NCI-H526 treated with DMSO at 0.1 percent for 48 hours (cell line): ENCODE data around the gene RIPK1.
"Not testable (repeated sequence)": the region's sequence is repeated elsewhere in the genome, so short reads cannot be mapped to it uniquely, and the experiment has no call there.

ENCODE experiments used
- DNase-seq: peaks from one replicate; lab custom pipeline; 2025; lab: John Stamatoyannopoulos, UW

The RIPK1 gene

DNA sequence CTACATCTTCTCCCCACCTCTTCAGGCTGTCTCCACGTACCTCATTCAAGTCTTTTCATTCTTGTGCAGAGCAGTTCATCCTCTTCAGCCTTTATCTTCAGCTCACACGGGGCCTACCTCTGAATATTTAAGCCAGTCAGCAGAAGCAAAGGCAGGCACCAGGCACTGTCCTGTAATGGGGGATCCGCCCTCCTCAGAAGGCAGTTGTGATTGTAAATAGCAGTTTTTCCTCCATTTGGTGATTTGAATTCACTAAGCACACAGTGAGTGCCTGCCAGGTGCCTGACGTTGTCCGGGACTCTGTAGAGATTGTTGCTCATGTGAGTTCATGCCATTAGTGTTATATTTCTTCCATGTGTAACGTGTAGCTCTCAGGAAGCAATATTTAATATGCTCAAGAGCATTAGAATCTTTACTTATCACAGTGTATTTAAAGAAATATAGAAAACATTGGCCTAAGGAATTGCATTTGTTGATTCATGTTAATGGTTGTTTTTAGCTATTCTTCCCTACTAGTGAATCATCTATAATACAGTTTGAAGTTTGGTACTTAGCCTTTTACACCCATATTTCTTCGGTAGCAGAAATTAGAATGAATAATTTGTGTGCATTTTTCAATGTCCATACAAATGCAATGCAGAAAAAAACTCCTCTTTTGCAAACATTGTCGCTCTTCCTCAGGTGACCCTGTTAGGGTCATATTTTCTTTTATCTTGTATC, 68.2 kb downstream of the RIPK1 start:
- peak; percentile 11 for DNase-seq

DNA sequence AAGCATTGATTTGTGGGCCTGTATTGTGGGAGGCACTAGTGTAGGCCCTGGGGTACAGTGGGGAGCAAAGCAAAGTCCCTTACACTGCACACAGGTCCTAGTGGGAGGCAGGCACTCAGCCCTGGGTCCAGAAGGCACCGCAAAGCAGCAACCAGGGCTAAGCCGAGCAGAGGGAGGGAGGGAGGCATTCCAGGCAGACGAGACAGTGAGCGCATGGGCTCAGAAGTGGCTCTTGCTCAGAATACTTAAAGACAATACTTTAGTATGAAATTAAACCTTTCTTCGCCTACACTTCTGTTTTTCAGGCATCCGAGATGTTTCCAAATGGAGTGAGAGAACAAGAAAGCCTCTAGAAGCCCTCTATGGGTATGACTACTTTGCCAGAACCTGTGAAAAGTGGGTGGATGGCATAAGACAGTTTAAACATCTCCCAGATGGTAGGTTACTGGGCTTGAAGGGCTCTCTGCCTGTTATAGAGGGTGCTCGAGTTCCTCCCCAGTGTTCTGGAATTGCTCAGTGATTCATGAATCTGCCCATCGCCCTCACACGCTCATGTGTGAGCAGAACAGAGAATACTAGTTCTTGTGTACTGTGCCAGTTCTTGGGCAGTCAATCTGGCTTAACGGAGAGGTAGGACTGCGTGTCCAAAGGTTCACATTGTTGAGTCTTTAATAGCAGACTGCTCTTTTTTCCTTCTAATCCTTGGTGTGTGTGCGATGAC, 68.9 kb downstream of the RIPK1 start:
- no peak for DNase-seq

DNA sequence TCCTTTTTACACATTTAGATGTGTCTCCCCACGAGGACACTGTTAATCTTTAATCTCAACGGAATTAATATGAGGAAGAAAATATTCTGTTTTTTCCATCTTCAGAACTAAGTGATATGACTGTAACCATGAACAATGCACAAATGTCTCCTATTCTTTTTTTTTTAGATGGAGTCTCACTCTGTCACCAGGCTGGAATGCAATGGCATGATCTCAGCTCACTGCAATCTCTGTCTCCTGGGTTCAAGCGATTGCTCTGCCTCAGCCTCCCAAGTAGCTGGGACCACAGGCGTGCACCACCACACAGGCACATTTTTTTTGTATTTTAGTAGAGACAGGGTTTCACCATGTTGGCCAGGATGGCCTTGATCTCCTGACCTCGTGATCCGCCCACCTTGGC, 69.6 kb downstream of the RIPK1 start:
- DNase-seq, result not testable (repeated sequence)

DNA sequence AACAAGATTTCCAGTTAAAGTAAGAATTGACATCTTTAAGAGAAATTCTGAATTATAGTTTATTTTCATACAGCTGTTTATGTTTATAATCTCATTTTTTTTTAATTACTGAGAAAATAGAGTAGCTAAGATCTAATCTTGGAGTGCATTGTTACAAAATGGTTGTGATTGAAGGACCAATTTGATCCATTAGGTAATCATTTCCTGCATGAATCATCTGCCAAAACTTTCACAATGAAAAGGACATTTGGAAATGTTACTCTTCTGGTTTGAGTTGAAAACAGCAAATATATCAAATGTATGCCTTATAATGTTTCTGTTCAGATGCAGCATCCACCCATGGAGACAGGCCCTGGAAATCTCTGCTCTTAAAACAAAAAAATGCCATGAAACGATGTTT, 70.0 kb downstream of the RIPK1 start:
- DNase-seq, result no peak

DNA sequence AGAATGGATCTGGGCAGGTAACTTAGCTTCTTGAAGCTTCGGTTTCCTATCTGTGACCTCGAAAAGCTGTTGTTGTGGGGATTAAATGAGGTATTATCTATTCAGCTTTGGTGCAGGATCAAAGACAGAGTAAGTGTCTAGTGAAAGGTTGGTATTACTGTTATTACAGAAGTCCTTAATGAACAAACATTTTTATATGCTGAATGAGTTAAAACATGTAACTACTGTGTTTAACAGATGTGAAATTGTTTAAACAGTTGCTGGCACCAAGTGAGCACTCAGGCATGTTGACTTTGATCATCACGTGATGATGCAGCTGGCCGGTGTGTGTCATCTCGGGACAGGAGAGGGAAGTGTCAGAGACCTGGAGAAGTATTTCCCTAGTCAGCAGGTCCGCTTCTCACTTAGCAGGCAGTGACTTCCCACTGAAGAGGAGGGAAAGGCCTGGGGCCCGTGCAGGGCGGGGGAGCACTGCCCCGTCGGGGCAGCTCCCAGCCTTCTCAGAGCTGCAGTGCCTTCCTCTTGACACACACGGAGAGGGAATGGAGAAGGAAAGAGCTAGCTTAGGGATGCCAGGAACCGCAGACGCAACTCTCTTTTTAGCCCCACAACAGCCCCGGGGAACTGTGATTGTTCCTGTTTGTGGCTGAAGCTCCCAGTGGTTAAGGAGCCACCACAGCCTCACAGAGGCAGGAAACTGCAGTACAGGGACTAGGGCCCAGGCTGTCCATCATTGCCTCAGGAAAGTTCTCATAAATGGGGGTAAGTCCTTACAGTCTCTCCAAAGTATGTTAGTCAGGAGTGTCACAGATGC, 71.0 kb downstream of the RIPK1 start:
- DNase-seq, result peak; percentile 67

GRCh38 chr6:3140201-3140600, 71.9 kb downstream of the RIPK1 start:
- no peak for DNase-seq

DNA sequence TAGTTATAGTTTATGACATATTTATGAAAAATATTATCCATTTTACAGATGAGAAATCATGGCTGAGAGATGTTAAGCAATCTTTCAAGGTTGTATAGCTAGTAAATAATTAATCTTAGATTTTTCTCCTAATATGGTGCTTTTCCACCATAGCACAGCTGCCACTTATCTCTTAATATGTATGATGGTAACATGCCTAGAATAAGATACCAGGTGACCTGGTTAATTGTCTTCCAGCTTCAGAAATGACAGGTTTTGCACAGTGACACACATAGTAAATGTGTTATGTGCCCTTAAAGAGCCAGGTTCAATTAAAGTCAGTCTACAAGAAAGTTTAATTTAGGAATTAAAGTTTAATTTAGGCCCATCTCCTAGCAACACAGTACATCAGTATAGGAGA, 74.2 kb downstream of the RIPK1 start:
- DNase-seq, result no peak

GRCh38 chr6:3143158-3143557, 74.9 kb downstream of the RIPK1 start:
- no peak for DNase-seq

DNA sequence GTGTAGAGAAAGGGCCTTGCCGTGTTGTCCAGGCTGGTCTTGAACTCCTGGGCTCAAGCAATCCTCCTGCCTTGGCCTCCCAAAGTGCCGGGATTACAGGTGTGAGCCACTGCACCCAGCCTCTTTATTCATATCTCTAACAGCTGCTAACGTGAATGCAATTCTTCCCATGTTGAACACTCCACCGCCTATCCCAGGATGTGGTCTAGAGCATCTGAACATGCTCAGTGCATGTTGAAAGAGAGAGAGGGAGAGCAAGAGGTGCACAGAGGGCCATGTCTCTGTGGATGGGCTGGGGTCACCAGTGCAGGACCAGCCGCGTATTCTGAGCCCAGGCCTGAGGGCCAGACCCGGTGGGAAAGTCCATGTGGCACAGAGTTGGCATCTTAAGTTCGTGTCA, 76.3 kb downstream of the RIPK1 start:
- no peak for DNase-seq

GRCh38 chr6:3147914-3148757, 79.8 kb downstream of the RIPK1 start:
- no peak for DNase-seq

DNA sequence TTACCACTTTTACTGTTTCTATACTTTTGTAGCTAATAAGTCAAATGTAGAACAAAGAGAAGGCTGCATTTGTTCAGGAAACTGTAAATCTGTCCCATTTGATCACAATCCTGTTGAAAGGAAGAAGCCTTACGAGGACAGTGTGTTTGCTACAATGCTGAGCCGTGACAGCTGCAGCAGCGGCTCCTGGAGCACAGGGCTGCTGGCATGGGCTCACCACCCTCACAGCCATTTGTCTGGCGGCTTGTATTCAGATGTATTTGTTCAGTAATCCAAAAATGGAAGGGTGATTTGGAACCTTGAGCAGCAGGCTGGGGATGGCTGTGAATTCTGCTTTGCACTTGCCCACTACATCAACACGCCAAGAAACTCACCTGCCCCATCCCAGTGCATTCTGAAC, 83.4 kb downstream of the RIPK1 start:
- DNase-seq, result no peak

DNA sequence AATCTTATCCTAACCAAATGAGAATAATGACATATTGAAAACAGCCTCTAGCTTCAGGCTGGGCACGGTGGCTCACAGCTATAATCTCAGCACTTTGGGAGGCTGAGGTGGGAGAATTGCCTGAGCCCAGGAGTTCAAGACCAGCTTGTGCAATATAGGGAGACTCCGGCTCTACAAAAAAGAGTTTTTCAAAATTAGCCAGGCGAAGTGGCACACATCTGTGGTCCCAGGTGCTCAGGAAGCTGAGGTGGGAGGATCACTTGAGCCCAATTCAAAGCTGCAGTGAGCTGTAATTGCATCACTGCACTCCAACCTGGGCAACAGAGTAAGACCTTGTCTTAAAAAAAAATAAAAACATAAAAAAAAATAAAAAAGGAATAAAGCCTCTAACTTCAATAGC, 84.4 kb downstream of the RIPK1 start:
- no peak for DNase-seq

DNA sequence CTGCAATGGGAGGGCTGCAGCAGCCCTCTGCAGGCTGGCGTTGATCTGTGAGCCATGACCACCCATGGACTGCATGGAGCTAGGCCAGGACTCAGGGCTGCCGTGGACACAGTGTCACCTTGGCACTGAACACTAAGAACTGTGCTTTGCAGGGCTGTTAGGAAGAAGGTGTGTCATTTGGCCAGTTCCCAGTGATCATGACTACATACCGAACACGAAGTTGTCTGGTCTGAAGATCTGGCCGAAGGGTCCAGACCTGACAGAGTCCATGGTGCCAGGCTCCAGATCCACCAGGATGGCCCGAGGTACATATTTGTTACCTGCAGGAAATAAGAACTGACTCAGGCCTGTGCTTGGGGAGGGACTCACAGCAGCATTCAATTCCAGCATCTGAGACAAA, 87.1 kb downstream of the RIPK1 start:
- DNase-seq, result not testable (repeated sequence)

- DNase-seq, result peak; percentile 20
These were observed 88.2 kb downstream of the RIPK1 start for GRCh38 chr6:3156184-3157130.

DNA sequence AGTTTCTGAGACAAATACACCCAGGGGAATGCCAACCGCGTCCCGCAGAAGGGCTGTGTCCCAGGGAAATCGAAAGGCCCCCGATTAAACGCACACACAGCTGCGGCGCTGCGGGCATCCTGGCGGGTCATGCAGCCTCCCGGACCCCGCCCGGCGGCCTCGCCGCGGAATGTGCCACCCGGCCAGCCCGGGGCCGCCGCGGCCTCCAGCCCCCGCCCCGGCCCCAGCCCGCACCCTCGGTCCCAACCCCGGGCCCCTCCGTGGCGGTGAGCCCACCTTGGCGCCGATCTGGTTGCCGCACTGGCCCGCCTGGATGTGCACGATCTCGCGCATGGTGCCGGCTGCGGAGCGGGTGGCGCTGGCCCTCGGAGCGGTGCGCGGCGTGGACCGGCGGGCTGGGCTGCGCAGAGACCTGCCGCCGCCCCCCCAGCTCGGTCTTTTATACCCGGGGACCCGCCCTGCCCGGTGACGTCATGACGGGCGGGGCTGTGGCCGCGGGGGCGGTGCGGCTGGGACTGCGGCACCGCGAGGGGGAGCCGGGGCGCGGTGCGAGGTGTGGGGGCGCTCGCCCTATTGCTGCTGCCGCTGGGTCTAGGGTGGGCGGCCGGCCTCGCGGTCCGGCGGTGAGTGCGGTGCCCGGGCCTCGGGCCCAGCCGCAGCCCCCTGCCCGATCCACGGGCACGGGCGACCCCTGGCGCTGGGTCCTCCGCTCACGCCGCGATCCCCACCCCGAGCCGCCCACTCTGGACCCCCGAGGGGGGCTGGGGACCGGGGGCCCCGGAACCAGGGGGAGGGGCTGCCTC, 89.0 kb downstream of the RIPK1 start, which contains the start of gene TUBB2A:
TSS of gene TUBB2A (minus strand) at position 414 of the 803 bp plus-strand sequence. CDS start at position 333, 81 bp downstream.
- peak; percentile 21 for DNase-seq

DNA sequence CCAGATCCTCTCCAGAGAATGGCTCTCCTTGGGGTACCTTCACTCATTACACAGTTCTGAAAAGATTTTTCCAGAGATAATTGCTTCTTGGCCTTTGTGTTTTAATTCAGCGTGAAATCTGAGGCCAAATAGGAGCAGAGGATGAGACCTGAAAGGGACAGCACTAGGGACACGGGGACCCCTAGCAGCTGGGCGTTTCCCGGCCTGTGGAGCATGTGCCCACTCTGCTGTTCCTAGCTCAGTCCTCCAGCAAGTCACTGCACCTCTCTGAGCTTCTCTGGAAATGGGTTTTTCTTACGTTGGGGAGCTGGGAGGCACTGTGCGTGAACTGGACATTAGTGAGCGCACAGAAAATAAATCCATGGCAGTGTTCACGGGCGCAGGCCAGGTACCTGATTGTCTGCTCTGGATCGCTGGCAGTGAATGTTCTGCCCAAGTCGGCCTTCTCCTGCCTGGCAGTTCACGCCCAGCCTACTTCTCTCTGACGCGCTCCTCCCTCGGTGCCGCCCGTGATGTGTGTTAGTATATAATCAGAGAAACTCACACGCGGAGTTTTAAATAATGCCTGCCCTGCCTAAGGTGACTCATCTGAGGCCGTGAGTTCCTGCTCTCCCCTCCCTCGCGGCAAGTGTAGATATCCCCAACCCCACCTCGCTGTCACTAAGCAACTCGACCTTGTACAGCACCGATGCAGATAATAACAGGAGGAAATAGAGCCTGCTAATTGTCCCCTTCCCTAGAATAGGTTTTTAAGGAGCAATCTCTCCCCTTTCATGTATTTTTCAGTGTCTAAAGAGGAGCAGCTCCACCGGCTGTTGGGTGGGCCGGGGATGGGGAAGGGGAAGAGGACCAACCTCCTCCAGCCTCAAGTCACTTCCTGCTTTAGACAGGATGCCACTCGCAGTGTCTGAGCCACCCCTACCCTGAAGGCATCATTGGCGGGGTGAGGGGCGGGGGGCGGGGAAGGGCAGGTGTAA, 91.8 kb downstream of the RIPK1 start:
- peak; percentile 11 for DNase-seq

- no peak for DNase-seq
These were observed 93.8 kb downstream of the RIPK1 start for GRCh38 chr6:3162067-3162497.

GRCh38 chr6:3162565-3163247, 94.4 kb downstream of the RIPK1 start:
- peak; percentile 75 for DNase-seq
